GM12892 (cell line): Measurements from ENCODE around the gene SEMA3A.

ENCODE experiments used
- POLR2AphosphoS5 ChIP-seq: IDR thresholded peaks from 2 replicates; pipeline ENCODE4 v1.6.1; 2011; ENCODE audit warnings: low read depth, low read length, control low read depth
- TAF1 ChIP-seq: IDR thresholded peaks from 2 replicates; pipeline ENCODE4 v1.6.1; 2011; ENCODE audit warnings: low read depth, mild to moderate bottlenecking, control low read depth, low read length, borderline replicate concordance

DNA sequence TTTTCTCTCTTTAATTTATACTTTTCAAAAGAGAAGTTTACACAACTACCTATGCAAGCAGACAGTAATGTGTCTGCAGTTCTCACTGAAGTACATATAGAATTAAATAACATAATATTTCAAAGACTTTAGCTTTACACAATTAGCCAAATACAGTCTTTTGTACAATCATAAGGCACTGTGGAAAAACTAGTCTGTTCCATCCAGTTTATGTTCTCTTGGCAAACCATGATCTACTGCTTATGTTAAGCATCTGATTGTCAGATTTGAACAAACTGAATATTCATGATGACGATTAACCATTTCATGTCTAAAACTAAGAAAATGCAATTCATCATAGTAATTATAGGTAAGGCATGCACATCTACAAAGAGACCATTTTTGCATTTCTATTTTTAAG lies 842 bp downstream of the SEMA3A start:
- TF ChIP-seq TAF1 (no peak), POLR2AphosphoS5 (no peak)
